ENCODE measurements around the gene AKAIN1.

The AKAIN1 gene, protein sequence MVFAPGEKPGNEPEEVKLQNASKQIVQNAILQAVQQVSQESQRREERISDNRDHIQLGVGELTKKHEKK

DNA sequence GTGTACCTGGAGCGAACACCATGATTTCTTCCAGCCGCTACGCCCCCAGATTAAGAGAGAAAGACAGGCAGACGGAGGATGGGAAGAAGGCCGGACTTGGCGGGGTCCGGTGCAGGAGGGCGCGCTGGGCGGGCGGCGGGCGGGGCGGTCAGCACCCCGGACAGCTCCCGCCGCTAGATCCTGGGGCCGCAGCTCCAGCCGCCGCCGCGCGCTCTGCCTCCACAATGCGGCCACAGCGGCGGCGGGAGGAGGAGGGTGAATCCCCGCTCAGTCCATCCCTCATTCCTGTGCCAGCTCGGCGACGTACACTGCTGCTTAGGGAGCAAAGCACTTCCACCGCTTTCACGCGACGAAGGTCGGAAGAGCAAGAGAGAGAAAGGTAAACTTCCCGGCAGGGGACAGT, at the start of gene AKAIN1:
Gene AKAIN1 (minus strand): TSS at position 226 of the 403 bp plus-strand sequence. CDS start 204 bp downstream, at position 22.
- intact Hi-C loops (cut with DNase I): no loop called here
- DNase-seq: peak in 38 of 42 donors; percentile 4 to 71 (median 34)

DNA sequence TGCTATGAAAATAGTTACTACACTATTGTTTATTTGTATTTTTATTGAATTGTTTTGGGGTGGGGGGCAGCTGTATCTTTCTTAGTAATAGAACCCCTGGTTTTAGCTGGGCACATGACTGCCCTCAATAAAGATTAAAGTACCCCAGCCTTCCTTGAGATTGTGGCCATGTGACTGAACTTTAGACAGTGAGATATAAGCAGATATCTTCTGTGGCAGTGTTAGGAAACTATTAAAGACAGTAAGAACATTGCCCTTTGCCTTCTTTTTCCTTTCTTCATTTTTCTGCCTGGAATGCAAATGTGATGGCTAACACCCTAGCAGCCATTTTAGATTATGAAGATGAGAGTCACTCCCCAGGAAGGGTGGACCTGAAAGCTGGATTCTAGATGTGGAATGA, 47.9 kb upstream of the AKAIN1 start:
- DNase-seq: no peak
- intact Hi-C loops (cut with DNase I): no loop called here

GRCh38 chr18:5239447-5239846, 42.4 kb upstream of the AKAIN1 start:
- intact Hi-C loops (cut with DNase I): loop anchor here (2.0 to 5.0 kb wide), 2 partner anchors 55 to 178 kb away; partner anchors contain the start of gene ZBTB14

GRCh38 chr18:5238371-5238976, 41.4 kb upstream of the AKAIN1 start:
- peak in 25 of 42 donors; percentile 7 to 71 (median 33) for DNase-seq
- intact Hi-C loops (cut with DNase I): loop anchor here (2.0 to 5.0 kb wide), 2 partner anchors 56 to 179 kb away; partner anchors contain the start of gene ZBTB14

More at GRCh38 chr18:5239447-5239846, 42.4 kb upstream of the AKAIN1 start:
- DNase-seq: no peak

- peak; percentile 77 to 96 (median 92) for DNase-seq
- intact Hi-C loops (cut with DNase I): loop anchor here (2.0 to 5.0 kb wide), 2 partner anchors 57 to 179 kb away; partner anchors contain the start of gene ZBTB14
Observed at GRCh38 chr18:5237723-5238370, 40.8 kb upstream of the AKAIN1 start.

GRCh38 chr18:5237083-5237722, 40.1 kb upstream of the AKAIN1 start:
- intact Hi-C loops (cut with DNase I): loop anchor here (5.0 kb wide), 1 partner anchor 180 kb away; no protein-coding TSS in a partner anchor
- DNase-seq: peak in 11 of 42 donors; percentile 14 to 48 (median 33)

DNA sequence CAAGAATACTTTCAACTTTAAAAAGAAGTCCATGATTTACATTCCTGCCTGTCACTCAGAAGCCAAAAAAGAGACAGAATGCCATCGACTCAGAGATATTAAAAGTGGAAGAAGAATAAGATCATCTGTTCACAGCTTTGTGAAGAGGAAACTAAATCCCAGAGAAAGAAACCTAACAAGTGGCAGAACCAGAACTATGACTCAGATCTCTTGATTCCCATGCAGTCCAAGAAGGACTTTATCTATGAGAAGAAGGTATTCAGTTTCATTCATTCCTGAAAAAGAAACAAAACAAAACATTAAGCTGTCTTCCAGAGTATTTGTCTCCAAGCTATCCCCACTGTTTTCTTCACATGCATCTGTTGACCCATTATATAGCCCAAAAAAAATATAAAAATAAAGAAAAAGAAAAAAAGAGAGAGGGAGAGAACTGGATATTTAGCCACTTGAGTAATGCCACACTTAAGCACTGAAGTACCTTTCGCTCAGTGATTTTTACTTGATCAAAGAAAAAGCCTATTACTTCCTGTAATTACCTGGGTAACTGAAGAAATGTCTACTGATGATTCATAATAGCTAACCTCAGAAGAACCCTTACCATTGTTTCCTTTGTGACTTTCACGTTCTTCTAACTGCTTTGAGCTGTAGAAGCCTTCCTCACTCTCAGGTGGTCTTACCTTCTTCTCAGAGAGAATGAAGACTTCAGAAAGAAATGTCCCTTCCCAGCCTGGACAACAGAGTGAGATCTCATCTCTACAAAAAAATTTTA, 17.7 kb upstream of the AKAIN1 start:
- intact Hi-C loops (cut with DNase I): no loop called here
- DNase-seq: no peak

- intact Hi-C loops (cut with DNase I): no loop called here
- no peak for DNase-seq
Observed at GRCh38 chr18:5207471-5208150, 10.6 kb upstream of the AKAIN1 start.

GRCh38 chr18:5198311-5198710, 1.3 kb upstream of the AKAIN1 start:
- intact Hi-C loops (cut with DNase I): no loop called here
- no peak for DNase-seq

DNA sequence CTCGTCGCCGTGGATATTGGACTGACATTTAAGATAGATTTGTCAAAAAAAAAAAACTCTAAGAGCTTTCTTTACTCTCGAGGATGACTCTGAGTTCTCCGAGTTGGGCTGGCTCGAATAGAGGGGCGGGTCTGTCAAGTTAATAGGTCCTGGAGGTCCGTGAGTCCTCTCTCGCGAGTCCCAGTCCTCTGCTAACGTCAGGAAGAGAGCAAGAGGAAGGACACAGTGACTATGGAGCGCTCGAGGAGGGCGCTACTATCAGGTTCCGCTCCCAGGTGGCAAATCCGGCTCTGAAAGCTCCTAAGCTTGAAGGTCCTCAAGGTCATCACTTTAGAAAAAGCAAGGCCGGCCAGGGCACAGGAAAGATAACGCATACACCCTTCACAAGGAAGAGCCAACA, 404 bp upstream of the AKAIN1 start:
- intact Hi-C loops (cut with DNase I): no loop called here
- no peak for DNase-seq

GRCh38 chr18:5196253-5197031, 615 bp downstream of the AKAIN1 start:
- intact Hi-C loops (cut with DNase I): no loop called here
- peak in 2 of 42 donors; percentile 5 to 9 for DNase-seq

DNA sequence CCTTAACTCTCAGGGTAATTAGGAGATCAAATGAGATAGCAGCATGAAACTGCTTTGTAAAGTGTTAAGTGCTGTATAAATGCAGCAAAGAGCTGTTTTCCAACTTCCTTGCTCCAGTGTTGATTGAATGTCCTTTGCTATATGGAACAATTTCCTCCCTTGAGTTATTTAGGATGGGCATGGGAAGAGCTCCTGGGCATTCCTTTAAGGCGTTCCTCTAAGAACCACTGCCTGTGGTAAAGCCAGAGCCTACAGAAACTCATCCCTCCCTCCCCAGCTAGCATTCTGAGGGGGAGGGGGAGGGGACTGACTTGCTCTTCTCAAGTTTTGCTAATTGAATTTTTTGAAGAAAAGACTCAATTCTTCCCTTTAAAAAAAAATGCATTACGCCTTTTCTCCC, 1.4 kb downstream of the AKAIN1 start:
- no peak for DNase-seq
- intact Hi-C loops (cut with DNase I): no loop called here

DNA sequence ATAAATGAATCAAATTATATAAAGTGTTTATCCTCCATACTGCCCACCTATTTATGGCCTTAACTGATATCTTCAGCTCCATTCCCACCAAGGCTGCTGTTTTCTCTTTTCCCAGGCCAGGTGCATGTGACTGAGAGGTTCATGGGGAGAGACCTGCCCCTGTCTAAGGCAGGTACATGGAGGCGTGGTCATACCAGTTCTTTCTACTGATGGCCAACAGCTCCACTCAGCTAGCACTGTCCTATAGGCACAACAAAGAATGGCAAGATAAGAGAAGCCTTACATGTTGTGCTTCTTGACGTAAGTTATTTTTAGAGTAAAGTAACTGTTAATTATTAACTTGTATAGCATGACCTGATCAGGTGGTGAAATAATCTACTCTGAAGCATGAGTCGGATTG, 16.8 kb downstream of the AKAIN1 start:
- intact Hi-C loops (cut with DNase I): no loop called here
- DNase-seq: no peak

GRCh38 chr18:5178519-5178918, 18.5 kb downstream of the AKAIN1 start:
- no peak for DNase-seq

GRCh38 chr18:5175378-5175777, 21.7 kb downstream of the AKAIN1 start:
- DNase-seq: no peak
- intact Hi-C loops (cut with DNase I): no loop called here

More at GRCh38 chr18:5178519-5178918, 18.5 kb downstream of the AKAIN1 start:
- intact Hi-C loops (cut with DNase I): no loop called here

- no peak for DNase-seq
- intact Hi-C loops (cut with DNase I): no loop called here
Observed at GRCh38 chr18:5173646-5174045, 23.4 kb downstream of the AKAIN1 start.

- intact Hi-C loops (cut with DNase I): no loop called here
- no peak for DNase-seq
Observed at GRCh38 chr18:5173236-5173635, 23.8 kb downstream of the AKAIN1 start.

GRCh38 chr18:5167831-5168230, 29.2 kb downstream of the AKAIN1 start:
- DNase-seq: no peak

More at GRCh38 chr18:5167831-5168230, 29.2 kb downstream of the AKAIN1 start:
- intact Hi-C loops (cut with DNase I): no loop called here
